Left lung (tissue), 10 donors: ENCODE results near the gene PAFAH1B2. TPM values are rescaled to one million over a fixed set of nuclear protein-coding genes. Genes with fewer than 3 reads are reported as not detected.

Source experiments
- ATAC-seq: fragments of 200-7000 bp; cut with Tn5 transposase; one replicate; pipeline ENCODE4 v1.9.1; 2020; ENCODE audit warnings: moderate library complexity
- DNase-seq, 4 donors: peaks; one replicate each; pipeline ENCODE4 v3.0.0-alpha.2; 2013 to 2020
- H3K27ac ChIP-seq, 2 donors: fragments of 200-600 bp; sonication (generic) in 1 of 2; one replicate each; pipeline versions ENCODE4 v1.5.0 to v1.8.0; 2020 to 2021
- H3K27me3 ChIP-seq, 2 donors: fragments of 200-600 bp; sonication (generic) in 1 of 2; one replicate each; pipeline versions ENCODE4 v1.5.0 to v1.8.0; 2020 to 2021
- H3K36me3 ChIP-seq, 2 donors: fragments of 200-600 bp; sonication (generic) in 1 of 2; one replicate each; pipeline versions ENCODE4 v1.5.0 to v1.8.0; 2020 to 2021
- H3K4me1 ChIP-seq, 2 donors: fragments of 200-600 bp; one replicate each; pipeline ENCODE4 v1.8.0; 2021
- H3K4me3 ChIP-seq, 2 donors: fragments of 200-600 bp; sonication (generic) in 1 of 2; one replicate each; pipeline versions ENCODE4 v1.5.0 to v1.8.0; 2020 to 2021; ENCODE audit warnings: mild to moderate bottlenecking in 1 of 2
- H3K9me3 ChIP-seq, 2 donors: fragments of 200-600 bp; sonication (generic) in 1 of 2; one replicate each; pipeline versions ENCODE4 v1.5.0 to v1.8.0; 2020 to 2021
- intact Hi-C, 2 donors: fragments of 100-400 bp; cut with DNase I; formaldehyde crosslinking; loops; one replicate each; pipeline versions ENCODE4 v1.11.2 to v1.14.2; 2022
- polyA plus RNA-seq, 6 donors: library from polyadenylated mRNA; unstranded; fragments of 120-200 nt; gene quantifications; one replicate each; pipeline ENCODE4 v1.2.1, GENCODE V29; 2013; ENCODE audit not compliant: insufficient read length in 6 of 6
- total RNA-seq, 2 donors: library from RNA; stranded (reverse); fragmentation: NEBNext Ultra II Directional; extraction: Animal tissue kit (Norgen Biotek cat#: 25700); gene quantifications; one replicate each; pipeline ENCODE4 v1.2.1, GENCODE V29; 2021
- TF ChIP-seq, protein P1 (sequence below), 2 donors: fragments of 200-600 bp; sonication (generic) in 1 of 2; IDR thresholded peaks; one replicate each; pipeline versions ENCODE4 v1.5.0 to v1.8.0; 2021; ENCODE audit warnings: antibody characterized with exemption in 2 of 2
- donor health status: DM: no; HTN: yes; CAD: no.
- donor health status: DM: no; HTN: no; CAD: no.

The PAFAH1B2 gene
- total and polyA plus RNA-seq, 8 donors: 58.9 to 82.3 (median 67.5) TPM

- ATAC-seq (no peak), DNase-seq (peak in 1 of 4 donors; percentile 75)
- peak overlapping the region; percentile 1 to 34 for H3K4me3 ChIP-seq
- H3K27ac ChIP-seq: peak overlapping the region; percentile 28 to 67
- H3K36me3 ChIP-seq: peaks cover 0 to 44% of the 10 kb centered on the region in 2 donors
- intact Hi-C loops: no loop called here
- H3K4me1 ChIP-seq: peaks cover 11 to 19% of the 10 kb centered on the region in 2 donors
- TF ChIP-seq, protein P1, sequence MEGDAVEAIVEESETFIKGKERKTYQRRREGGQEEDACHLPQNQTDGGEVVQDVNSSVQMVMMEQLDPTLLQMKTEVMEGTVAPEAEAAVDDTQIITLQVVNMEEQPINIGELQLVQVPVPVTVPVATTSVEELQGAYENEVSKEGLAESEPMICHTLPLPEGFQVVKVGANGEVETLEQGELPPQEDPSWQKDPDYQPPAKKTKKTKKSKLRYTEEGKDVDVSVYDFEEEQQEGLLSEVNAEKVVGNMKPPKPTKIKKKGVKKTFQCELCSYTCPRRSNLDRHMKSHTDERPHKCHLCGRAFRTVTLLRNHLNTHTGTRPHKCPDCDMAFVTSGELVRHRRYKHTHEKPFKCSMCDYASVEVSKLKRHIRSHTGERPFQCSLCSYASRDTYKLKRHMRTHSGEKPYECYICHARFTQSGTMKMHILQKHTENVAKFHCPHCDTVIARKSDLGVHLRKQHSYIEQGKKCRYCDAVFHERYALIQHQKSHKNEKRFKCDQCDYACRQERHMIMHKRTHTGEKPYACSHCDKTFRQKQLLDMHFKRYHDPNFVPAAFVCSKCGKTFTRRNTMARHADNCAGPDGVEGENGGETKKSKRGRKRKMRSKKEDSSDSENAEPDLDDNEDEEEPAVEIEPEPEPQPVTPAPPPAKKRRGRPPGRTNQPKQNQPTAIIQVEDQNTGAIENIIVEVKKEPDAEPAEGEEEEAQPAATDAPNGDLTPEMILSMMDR (IDR thresholded peaks at IDR 0.05): no peak
- no peaks in the 10 kb centered on the region for H3K9me3 ChIP-seq
- H3K27me3 ChIP-seq: no peaks in the 10 kb centered on the region
Measured at GRCh38 chr11:117201658-117202305, 57.7 kb downstream of the PAFAH1B2 start.

- peak overlapping the region in 1 of 2 donors; percentile 67 for H3K27ac ChIP-seq
- H3K9me3 ChIP-seq: no peaks in the 10 kb centered on the region
- TF ChIP-seq, protein P1 (IDR thresholded peaks at IDR 0.05): no peak
- no peaks in the 10 kb centered on the region for H3K27me3 ChIP-seq
- intact Hi-C loops: no loop called here
- peaks cover 11 to 19% of the 10 kb centered on the region in 2 donors for H3K4me1 ChIP-seq
- peak in 1 of 4 donors; percentile 47 for DNase-seq
- peaks cover 0 to 37% of the 10 kb centered on the region in 2 donors for H3K36me3 ChIP-seq
- no peak for ATAC-seq
- H3K4me3 ChIP-seq: peak overlapping the region in 1 of 2 donors; percentile 34
Measured at GRCh38 chr11:117202386-117203068, 58.4 kb downstream of the PAFAH1B2 start.

GRCh38 chr11:117203069-117203407, 59.0 kb downstream of the PAFAH1B2 start:
- peaks cover 8 to 14% of the 10 kb centered on the region in 2 donors for H3K4me1 ChIP-seq
- ATAC-seq (no peak), DNase-seq (no peak)
- intact Hi-C loops: no loop called here
- no peak overlapping the region for H3K4me3 ChIP-seq
- H3K27me3 ChIP-seq: no peaks in the 10 kb centered on the region
- TF ChIP-seq, protein P1 (IDR thresholded peaks at IDR 0.05): no peak
- H3K36me3 ChIP-seq: peaks cover 0 to 37% of the 10 kb centered on the region in 2 donors
- no peaks in the 10 kb centered on the region for H3K9me3 ChIP-seq
- H3K27ac ChIP-seq: no peak overlapping the region

- DNase-seq: no peak
- Histone ChIP-seq H3K4me1 (peaks cover 0 to 2% of the 10 kb centered on the region in 2 donors), H3K27me3 (no peaks in the 10 kb centered on the region), H3K36me3 (peaks cover 0 to 38% of the 10 kb centered on the region in 2 donors), H3K4me3 (no peak overlapping the region), H3K9me3 (no peaks in the 10 kb centered on the region), H3K27ac (peak overlapping the region in 1 of 2 donors; percentile 18)
- TF ChIP-seq, protein P1 (IDR thresholded peaks at IDR 0.05): no peak
- intact Hi-C loops: no loop called here
- ATAC-seq: no peak
Measured at GRCh38 chr11:117204283-117205080, 60.4 kb downstream of the PAFAH1B2 start.
